Pons (tissue), 1 donor: Measurements from ENCODE around the gene MRPL51.
A peak's percentile ranks its signal among the peaks of the same experiment; 100 is the strongest.

Experiments used
- DNase-seq: peaks from one replicate; pipeline ENCODE4 v3.0.0-alpha.2; 2016; ENCODE audit warnings: low spot score

The MRPL51 gene

DNA sequence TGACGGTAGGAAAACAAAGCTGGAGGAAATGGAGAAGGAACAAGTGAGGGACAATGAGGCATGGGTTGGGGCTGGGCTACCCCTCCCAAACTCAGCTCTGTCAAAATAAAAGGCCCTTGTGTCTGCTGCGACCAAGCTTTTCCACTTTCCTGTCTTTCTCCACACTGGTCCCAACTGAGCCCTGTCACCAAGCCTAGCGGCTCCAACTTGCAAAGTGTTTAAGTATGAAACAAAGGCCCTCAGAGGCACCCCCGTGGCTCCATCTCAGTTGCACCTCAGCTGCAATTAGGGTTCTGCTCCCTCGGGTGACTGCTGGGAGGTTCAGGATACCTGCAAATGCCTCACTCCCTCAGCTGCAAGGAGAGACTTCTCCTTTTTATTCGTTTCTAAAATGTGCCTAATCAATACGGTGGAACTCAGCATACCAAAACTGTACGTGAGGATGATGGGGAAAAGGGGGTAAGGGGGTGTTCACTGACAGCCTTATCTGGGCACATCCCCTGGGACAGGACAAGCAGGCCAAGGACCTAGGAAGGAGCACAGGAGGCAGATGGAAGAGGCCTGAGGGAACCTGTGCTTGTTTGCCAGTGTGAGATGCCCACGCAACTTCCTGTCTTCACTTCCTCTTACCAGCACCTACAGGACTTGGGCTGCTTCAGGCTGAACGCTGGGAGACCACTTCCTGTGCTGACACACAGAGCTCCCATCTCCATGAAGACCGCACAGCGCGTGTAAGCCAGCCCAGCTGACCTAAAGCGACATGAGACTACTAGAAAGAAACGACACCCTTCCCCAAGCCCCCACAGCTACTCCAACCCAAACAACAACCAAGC lies 31.4 kb downstream of the MRPL51 start:
- DNase-seq: peak; percentile 86

DNA sequence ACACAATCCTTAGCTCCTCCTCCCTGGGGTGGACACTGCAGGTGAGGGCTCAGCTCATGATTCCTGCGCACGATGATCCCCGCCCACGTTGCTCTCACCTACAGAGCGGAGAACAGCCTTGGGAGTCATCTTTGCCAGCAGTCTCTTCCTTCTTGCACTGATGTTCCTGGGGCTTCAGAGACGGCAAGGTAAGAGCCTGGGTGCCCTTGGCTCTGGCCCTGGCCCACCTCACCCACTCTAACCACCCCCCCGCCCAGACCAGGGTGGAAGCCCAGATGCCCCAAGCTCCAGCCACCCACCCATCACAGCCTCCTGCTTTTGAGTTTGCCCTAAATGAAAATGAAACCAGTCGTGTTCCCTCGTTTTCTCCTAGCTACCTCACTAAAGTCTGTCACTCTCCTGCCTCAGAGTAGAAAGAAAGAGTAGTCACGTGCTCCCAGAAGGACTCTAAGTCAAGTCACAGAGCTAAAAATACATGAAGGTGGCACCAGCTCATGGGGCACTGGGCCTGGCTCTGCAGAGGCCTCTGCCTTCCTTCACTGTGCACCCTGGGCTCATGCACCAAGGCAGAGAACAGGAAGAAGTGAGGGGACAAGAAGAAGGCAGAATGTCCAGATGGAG lies 32.2 kb downstream of the MRPL51 start:
- no peak for DNase-seq

- DNase-seq: no peak
Observed at GRCh38 chr12:6459004-6459337, 34.1 kb downstream of the MRPL51 start.

GRCh38 chr12:6458281-6459003 lies 34.6 kb downstream of the MRPL51 start:
- DNase-seq: no peak

DNA sequence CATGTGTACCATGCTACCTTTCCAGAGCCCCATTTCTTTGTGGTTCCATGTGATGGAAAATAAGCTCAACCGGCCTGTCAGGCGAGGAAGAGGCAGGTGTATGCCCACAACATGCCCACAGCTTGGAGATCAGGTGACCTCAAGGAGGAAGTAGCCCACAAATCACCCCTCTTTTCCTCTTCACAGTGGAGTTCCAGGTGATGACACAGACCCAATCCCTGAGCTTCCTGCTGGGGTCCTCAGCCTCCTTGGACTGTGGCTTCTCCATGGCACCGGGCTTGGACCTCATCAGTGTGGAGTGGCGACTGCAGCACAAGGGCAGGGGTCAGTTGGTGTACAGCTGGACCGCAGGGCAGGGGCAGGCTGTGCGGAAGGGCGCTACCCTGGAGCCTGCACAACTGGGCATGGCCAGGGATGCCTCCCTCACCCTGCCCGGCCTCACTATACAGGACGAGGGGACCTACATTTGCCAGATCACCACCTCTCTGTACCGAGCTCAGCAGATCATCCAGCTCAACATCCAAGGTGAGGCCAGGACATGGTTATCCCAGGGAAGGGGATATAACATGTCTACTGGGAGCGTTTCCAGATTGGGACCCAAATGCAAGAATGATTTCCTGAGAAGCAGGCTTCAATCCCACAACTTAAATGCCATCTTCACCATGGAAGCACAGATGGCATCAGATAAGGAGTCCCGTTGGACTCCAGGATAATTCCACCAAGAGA lies 35.7 kb downstream of the MRPL51 start:
- DNase-seq: no peak

DNA sequence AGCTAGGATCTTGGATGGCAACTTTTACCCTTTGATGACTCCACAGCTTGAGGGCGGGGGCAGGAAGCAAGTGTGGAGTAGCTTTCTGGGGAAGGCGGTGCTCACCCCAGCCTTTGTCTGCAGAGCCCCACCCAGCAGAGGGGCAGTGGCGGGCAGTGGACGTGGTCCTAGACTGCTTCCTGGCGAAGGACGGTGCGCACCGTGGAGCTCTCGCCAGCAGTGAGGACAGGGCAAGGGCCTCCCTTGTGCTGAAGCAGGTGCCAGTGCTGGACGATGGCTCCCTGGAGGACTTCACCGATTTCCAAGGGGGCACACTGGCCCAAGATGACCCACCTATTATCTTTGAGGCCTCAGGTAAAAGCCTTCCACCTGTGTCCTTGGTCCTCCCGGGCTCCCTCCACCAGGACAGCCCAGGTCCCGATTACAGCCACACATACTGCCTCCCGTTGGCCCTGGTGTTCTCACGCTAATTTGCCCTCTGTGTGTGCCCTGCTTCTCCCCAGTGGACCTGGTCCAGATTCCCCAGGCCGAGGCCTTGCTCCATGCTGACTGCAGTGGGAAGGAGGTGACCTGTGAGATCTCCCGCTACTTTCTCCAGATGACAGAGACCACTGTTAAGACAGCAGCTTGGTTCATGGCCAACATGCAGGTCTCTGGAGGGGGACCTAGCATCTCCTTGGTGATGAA lies 40.0 kb downstream of the MRPL51 start:
- no peak for DNase-seq

GRCh38 chr12:6452245-6452943 lies 40.7 kb downstream of the MRPL51 start:
- DNase-seq: peak; percentile 58

DNA sequence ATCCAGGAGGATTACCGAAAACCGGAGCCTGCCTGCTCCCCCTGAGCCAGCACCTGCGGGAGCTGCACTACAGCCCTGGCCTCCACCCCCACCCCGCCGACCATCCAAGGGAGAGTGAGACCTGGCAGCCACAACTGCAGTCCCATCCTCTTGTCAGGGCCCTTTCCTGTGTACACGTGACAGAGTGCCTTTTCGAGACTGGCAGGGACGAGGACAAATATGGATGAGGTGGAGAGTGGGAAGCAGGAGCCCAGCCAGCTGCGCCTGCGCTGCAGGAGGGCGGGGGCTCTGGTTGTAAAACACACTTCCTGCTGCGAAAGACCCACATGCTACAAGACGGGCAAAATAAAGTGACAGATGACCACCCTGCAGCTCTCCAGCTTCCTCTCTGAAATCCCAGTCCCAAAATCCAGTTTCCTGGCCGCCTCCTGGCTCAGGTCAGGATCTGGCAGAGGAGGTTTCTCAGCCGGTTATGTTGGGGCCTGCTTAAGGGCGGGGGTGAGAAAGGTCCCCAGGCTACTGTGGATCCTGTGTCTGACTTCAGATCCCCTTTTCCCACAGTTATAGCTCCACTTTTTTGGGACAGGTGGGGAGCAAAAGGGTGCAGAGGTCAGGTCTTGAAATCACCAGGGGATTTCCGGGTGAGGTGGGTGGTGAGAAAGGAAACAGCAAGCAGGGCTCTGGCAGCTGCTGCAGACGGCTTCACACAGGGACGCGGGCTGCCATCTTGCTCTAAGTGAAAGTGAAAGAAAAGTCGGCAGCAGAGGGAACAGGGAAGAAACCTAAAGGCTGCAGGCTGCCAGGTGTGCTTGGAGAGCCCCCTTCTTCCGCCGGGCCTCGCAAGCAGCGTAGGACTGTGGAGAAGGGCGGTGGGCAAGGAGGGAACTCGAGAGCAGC lies 41.5 kb downstream of the MRPL51 start, which contains the start of gene TAPBPL:
TAPBPL (plus strand) TSS at position 695 of the 897 bp plus-strand sequence. CDS start 207 bp downstream, outside the sequence.
- peak; percentile 94 for DNase-seq

GRCh38 chr12:6450869-6451347 lies 42.2 kb downstream of the MRPL51 start:
- DNase-seq: peak; percentile 46

- no peak for DNase-seq
Observed at GRCh38 chr12:6450091-6450868, 42.8 kb downstream of the MRPL51 start.

- no peak for DNase-seq
Observed at GRCh38 chr12:6444704-6445688, 48.1 kb downstream of the MRPL51 start, which contains the start of gene CD27. TSS of gene CD27 (plus strand) at chr12:6444955. CDS start at chr12:6445096, 141 bp downstream.

DNA sequence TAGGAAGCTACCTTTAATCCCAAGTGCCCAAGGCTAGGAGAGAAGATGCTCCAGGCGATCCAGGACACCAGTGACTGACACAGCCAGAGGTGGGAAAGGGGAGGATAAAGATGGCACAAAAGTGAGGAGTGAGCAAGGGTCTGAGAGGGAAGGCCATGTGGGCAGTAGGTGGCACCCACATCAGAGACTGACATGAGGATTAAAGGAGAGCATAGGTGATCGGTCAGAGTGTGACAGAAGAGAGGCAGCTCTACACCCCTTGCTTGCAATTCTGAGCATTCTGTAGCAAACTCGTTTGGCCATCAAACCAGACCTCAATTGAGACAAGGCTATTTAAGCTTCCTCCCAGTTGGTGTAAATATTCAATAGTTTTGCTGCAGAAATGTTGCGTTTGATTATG lies 49.0 kb downstream of the MRPL51 start:
- DNase-seq: no peak

- DNase-seq: no peak
Observed at GRCh38 chr12:6443361-6443983, 49.6 kb downstream of the MRPL51 start.

DNA sequence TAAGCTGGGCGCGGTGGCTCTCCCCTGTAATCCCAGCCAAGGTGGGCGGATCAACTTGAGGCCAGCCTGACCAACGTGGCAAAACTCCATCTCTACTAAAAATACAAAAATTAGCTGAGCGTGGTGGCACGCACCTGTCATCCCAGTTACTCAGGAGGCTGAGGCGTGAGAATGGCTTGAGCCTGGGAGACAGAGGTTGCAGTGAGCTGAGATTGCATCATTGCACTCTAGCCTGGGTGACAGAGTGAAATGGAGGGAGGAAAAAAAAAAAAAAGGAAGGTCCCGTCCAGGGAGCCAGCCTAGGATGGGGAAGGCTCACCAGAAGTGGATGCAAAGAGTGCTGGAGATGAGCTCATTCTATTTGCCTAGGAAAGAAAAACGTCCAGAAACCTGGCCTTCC lies 50.2 kb downstream of the MRPL51 start:
- DNase-seq: no peak
